ENCODE data around the gene SLC30A2. TPM values are rescaled to one million over a fixed set of nuclear protein-coding genes. Genes with fewer than 3 reads are reported as not detected.

SLC30A2 gene, protein sequence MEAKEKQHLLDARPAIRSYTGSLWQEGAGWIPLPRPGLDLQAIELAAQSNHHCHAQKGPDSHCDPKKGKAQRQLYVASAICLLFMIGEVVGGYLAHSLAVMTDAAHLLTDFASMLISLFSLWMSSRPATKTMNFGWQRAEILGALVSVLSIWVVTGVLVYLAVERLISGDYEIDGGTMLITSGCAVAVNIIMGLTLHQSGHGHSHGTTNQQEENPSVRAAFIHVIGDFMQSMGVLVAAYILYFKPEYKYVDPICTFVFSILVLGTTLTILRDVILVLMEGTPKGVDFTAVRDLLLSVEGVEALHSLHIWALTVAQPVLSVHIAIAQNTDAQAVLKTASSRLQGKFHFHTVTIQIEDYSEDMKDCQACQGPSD
- total RNA-seq (2014; rRNA removed; shearing (Covaris generic)): not detected in 2 replicates

DNA sequence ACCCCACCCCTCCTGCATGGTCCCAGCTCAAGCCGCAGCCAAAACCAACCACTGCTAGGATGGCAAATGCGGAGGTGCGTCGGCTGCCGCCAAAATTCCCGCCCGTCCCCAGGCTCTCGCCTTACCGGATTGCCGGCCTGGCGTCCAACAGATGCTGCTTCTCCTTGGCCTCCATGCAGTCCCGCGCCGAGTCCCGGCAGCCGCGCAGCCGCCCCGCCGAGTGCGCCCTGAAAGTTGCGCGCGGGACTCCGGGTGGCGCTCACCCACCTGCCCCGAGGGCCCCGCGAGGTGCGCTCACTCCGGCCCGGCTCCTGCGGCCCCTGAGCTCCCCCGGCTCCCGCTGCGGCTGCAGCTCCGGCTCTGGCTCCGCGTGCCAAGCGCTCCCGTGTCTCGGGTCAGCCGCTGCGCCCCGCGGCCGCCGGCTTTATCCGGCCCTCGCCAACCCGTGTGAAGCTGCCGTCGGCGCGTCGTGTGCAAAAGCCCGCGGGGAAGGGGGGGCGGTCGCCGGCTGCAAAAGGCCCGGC is at the start of gene SLC30A2:
Gene SLC30A2, minus strand, starts transcription at position 397 of the 524 bp plus-strand sequence. Its CDS starts 222 bp downstream, at position 175.

DNA sequence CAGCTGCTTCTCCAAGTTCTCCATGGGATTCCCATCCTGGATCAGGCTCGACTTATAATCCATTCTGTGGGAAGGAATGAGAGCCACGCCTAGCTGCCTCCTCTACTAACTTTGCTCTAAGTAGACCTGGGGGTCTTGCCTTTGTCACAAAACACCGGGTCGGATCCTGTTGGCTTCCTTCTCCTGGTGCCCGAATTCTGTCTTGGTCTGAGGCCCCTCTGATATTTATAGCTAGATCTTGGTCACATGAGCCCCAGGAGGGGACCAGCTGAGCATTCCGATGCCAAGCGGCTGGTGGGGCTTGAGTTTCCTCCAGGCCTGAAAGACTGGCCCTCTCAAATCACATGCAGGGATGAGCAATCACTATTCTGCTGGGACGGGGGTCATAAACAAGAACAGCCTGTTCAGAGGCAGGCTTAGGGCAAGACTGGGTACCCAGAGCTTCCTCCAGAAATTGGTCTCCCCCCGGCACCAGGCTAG is 21.6 kb upstream of the SLC30A2 start, which contains the start of gene TRIM63:
Gene TRIM63, minus strand, starts transcription at position 199 of the 480 bp plus-strand sequence. Its CDS starts 136 bp downstream, at position 63.

DNA sequence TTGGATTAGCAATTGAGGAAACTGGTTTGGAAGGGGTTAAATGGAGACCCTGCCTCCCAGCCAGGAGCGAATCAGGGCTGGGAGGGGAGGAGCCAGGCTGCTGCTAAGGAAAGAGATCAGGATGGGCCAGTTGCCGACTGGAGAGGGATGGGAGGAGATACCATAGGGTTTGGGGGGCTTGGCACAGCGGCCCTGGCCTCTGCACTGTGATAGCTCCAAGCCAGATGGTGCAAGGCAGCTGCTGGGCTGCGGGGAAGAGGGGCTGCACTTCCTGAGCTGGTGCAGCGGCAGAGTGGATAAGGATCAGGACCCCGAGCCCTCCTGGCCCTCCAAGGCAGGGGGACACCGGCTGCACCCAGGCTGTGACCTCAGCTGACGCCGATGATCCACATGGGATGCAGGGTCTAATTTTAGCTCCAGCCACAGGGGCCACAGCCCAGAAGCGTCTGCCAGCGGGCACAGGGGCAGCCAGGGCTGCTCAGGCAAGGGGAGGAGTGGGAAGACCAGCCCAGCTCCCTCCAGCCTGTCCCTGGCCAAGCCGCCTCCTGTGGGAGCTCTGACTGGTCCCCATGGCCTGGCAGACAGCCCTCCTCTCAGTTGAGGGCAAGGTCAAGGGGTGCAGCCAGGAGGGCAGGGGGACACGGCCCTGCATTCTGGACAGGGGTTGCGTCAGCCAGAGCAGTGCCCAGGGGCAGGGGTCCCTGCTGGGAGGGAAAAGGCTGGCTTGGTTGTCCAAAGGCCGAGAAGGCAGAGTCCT is 24.1 kb downstream of the SLC30A2 start, which contains the start of gene EXTL1:
Gene EXTL1, plus strand, starts transcription at position 129 of the 757 bp plus-strand sequence. CDS start 872 bp downstream, outside the sequence.

DNA sequence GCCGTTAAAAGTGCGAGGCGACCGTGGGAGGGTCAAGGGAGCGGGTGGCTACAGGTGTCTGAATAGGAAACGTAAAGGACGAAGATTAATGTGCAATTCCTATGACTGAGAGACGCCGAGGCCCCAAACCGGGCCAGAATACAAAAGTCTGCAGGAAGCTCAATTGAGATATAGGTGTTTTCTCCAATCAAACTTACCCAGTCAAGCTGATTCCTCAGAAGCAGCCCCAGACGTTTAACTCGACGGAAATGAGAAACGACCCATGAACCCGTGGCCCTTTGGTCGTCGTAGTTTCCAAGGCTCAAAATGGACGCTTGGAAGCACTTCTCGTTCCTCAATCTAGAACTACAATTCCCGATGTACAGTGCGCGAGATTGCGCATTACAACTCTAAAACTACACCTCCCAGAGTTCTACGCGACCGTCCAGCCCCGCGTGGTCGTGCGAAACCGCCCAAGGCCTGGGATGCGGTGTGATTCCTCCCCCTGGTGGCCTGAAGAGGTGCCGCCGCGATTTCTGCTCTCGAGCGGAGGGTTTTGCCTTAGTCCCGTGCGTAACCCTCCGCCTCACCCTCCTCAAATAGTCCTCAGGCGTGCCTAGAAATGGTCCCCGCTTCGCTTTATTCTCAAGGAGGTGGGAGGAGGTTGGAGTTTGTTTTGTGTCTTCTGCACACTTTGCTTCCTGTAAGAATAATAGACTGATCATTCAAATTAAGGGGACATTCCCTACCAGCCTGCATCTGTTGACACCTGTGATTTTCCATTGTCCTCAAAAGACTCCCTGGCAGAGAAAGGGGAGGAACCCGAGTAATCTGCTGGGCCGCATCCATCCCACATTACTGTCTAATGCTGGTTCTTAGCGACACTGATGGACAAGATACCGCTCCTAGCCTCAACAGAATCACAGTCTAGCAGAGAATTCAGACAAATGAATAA is 47.8 kb downstream of the SLC30A2 start, which contains the start of gene PAFAH2:
Gene PAFAH2, minus strand, starts transcription at position 236 of the 934 bp plus-strand sequence. CDS start 7,247 bp downstream, outside the sequence.

Small RNA genes lying within 50 kb of the gene (small RNA-seq; reads per million reads assigned to genes)
- gene RF00283: not detected
- gene RF00492: not detected

Other genes starting within 250 kb of the SLC30A2 start
- 29.1 and 41.2 TPM in 2 replicates for gene SELENON, start 245.9 kb downstream of the SLC30A2 start, total RNA-seq (2014; rRNA removed; shearing (Covaris generic))
- 42.2 and 43.2 TPM in 2 replicates for gene MTFR1L, start 226.2 kb downstream of the SLC30A2 start, total RNA-seq (2014; rRNA removed; shearing (Covaris generic))
- gene AUNIP, start 186.7 kb downstream of the SLC30A2 start, total RNA-seq (2014; rRNA removed; shearing (Covaris generic)): 20.7 and 27.8 TPM in 2 replicates
- gene PAQR7, start 170.4 kb downstream of the SLC30A2 start, total RNA-seq (2014; rRNA removed; shearing (Covaris generic)): 6.6 and 7.4 TPM in 2 replicates
- 462 and 503 TPM in 2 replicates for gene STMN1, start 139.7 kb downstream of the SLC30A2 start, total RNA-seq (2014; rRNA removed; shearing (Covaris generic))
- gene PAFAH2, start 48.1 kb downstream of the SLC30A2 start, total RNA-seq (2014; rRNA removed; shearing (Covaris generic)): 9.5 and 9.9 TPM in 2 replicates
- 12.3 and 17.5 TPM in 2 replicates for gene EXTL1, start 24.3 kb downstream of the SLC30A2 start, total RNA-seq (2014; rRNA removed; shearing (Covaris generic))
- gene TRIM63, start 21.5 kb upstream of the SLC30A2 start, total RNA-seq (2014; rRNA removed; shearing (Covaris generic)): not detected in 2 replicates
- gene PDIK1L, start 65.7 kb upstream of the SLC30A2 start, total RNA-seq (2014; rRNA removed; shearing (Covaris generic)): 4.8 and 5.0 TPM in 2 replicates
- 0.03 TPM in 1 of 2 replicates, not detected in the other for gene FAM110D, start 113.0 kb upstream of the SLC30A2 start, total RNA-seq (2014; rRNA removed; shearing (Covaris generic))
- not detected in 2 replicates for gene C1orf232, start 122.8 kb upstream of the SLC30A2 start, total RNA-seq (2014; rRNA removed; shearing (Covaris generic))
- 69.6 and 124 TPM in 2 replicates for gene ZNF593, start 123.8 kb upstream of the SLC30A2 start, total RNA-seq (2014; rRNA removed; shearing (Covaris generic))
- 0.41 TPM in 1 of 2 replicates, not detected in the other for gene ZNF593OS, start 125.7 kb upstream of the SLC30A2 start, total RNA-seq (2014; rRNA removed; shearing (Covaris generic))
- gene CNKSR1, start 131.4 kb upstream of the SLC30A2 start, total RNA-seq (2014; rRNA removed; shearing (Covaris generic)): 0.98 and 1.8 TPM in 2 replicates
- not detected in 2 replicates for gene CATSPER4, start 144.5 kb upstream of the SLC30A2 start, total RNA-seq (2014; rRNA removed; shearing (Covaris generic))
- 24.5 and 25.3 TPM in 2 replicates for gene CEP85, start 188.1 kb upstream of the SLC30A2 start, total RNA-seq (2014; rRNA removed; shearing (Covaris generic))
- 113 and 170 TPM in 2 replicates for gene SH3BGRL3, start 234.0 kb upstream of the SLC30A2 start, total RNA-seq (2014; rRNA removed; shearing (Covaris generic))

All from A375 (cell line).